DOHH2 (cell line): Measurements from ENCODE around the gene EXOC6B.

Experiments used
- CTCF ChIP-seq: fragments of 200-600 bp; sonication (generic); IDR thresholded peaks from one replicate; pipeline ENCODE4 v1.5.1; 2014; ENCODE audit warnings: antibody characterized with exemption, mild to moderate bottlenecking, low read depth, low read length; ENCODE audit not compliant: poor library complexity, severe bottlenecking
- EZH2phosphoT487 ChIP-seq: fragments of 200-600 bp; sonication (generic); IDR thresholded peaks from 2 replicates; pipeline ENCODE4 v1.6.1; 2017; ENCODE audit warnings: borderline replicate concordance, mild to moderate bottlenecking, antibody characterized with exemption, low read length, moderate library complexity, mixed read lengths

- TF ChIP-seq CTCF = no peak
- TF ChIP-seq EZH2phosphoT487 = no peak
Observed at GRCh38 chr2:72254831-72255451, 570.9 kb downstream of the EXOC6B start.
